Measurements from ENCODE around the gene SEZ6L2. TPM values are rescaled to one million over a fixed set of nuclear protein-coding genes. Genes with fewer than 3 reads are reported as not detected.

SEZ6L2 gene
- total RNA-seq, 1 donor from 2014 or later: 0.07 TPM

DNA sequence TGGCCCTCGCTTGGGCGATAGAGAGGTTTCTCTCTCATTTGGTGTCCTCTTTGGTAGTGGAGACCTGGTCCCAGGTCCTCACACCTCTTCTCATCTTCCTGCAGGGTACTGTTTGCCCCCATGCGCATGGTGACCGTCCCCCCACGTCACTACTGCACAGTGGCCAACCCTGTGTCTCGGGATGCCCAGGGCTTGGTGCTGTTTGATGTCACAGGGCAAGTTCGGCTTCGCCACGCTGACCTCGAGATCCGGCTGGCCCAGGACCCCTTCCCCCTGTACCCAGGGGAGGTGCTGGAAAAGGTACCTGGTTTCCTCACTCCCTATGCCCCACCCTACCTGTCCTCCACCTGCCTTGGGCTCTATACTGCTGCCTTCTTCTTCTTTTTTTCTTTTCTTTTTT, 68.6 kb downstream of the SEZ6L2 start:
- intact Hi-C loops (cut with micrococcal nuclease): no loop called here

DNA sequence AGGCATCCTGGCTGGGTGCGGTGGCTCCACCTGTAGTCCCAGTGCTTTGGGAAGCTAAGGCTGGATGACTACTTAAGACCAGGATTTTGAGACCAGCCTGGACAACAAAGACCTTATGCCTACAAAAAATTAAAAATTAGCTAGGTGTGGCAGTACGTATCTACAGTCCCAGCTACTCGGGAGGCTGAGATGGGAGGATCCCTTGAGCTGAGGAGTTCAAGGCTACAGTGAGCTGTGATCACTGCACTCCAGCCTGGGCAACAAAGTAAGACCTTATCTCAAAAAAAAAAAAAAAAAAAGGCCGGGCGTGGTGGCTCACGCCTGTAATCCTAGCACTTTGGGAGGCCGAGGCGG, 73.0 kb downstream of the SEZ6L2 start:
- intact Hi-C loops (cut with micrococcal nuclease): loop anchor here (5.0 to 10.0 kb wide), 2 partner anchors 98 to 196 kb away; partner anchors contain the start of genes C16orf92 and KCTD13

DNA sequence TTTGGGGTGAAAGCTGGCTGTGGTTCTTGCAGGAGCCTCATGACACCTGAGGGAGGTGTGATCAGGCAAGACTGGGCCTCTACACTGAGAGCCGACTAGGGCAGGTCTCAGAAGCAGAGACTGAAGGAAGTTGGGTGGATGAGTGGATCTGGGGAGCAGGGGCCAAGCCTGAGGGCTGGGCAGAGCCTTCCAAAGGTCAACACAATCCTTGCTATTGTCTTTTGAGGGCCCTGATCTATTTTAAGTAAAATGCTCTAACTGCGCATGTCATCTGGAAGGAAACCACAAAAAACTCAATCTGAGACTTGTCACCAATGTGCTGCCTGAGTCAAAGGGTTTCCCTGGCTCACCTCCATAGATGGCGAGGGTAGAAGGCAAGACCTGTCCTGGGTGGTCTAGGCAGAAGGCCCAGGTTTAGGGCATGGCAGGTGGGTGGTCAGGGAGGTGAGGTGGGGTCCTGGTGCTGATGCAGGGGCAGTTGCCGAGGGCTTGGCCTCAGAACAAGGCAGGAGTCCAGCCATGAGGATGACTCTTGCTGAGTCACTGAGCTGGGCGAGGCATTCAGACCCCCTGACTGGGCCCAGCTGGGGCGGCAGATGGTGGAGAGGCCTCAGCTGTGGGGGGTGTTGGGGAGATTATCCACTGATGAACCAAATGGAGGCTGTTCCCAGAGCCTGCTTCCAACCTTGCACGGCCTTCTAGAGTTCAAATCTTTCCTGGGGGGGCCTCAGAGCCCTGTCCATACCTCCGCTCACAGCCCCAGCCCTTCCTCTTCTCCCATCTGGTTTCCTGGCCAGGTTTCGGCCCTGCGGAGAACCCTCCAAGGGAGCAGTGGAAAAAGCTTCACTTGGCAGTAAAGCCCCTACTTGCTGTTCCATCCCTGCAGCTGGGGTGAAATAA, 74.0 kb downstream of the SEZ6L2 start:
- intact Hi-C loops (cut with micrococcal nuclease): loop anchor here (1.0 to 10.0 kb wide), 3 partner anchors 9 to 197 kb away; partner anchors contain the start of genes C16orf92, KCTD13 and PAGR1

DNA sequence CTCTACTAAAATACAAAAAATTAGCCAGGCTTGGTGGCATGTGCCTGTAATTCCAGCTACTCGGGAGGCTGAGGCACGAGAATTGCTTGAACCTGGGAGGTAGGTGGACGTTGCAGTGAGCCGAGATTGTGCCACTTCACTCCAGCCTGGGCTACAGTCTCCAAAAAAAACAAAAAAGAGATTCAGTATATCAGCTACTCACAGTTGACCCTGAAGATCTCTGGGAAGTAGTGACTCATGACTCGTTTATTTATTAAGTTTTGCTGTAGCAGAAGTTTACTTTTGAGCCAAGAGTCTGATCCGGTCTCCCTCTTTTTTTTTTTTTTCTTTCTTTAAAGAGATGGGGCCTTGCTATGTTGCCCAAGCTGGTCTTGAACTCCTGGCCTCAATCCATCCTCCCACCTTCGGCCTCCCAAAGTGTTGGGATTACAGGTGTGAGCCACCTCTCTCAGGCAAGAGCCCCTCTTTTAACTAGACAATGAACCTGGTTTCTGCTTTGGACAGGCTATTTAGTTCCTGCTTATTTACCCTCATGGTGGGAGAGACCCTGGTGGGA, 74.7 kb downstream of the SEZ6L2 start:
- intact Hi-C loops (cut with micrococcal nuclease): loop anchor here (1.0 to 10.0 kb wide), 3 partner anchors 8 to 198 kb away; partner anchors contain the start of genes C16orf92, KCTD13 and PAGR1

DNA sequence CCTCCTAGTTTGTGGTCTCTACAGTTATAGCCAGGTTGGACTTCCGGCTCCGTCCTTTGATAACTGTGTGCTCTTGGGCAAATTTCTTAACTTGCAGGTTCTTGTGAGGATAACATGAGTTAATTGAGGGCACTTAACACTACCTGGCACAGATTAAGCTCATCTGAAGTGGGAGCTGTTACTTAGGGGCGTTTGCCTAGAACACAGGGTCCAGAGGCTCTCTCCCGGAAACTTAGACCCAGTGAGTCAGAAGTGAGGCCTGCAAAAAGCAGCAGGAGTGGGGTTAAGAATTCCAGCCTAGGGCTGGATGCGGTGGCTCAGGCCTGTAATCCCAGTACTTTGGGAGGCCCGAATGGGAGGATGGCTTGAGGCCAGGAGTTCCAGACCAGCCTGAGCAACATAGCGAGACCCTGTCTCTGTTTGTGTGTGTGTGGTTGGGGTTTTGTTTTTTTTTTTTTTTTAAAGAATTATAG, 77.7 kb downstream of the SEZ6L2 start:
- intact Hi-C loops (cut with micrococcal nuclease): loop anchor here (2.0 to 10.0 kb wide), 5 partner anchors 17 to 209 kb away; partner anchors contain the start of genes C16orf54, KCTD13 and TMEM219

Other genes starting within 250 kb of the SEZ6L2 start
- 381 and 388 TPM in 2 replicates for gene SPN, start 236.3 kb downstream of the SEZ6L2 start, total RNA-seq
- gene QPRT, start 220.4 kb downstream of the SEZ6L2 start, total RNA-seq: 8.0 and 9.1 TPM in 2 replicates
- gene C16orf54, start 153.6 kb downstream of the SEZ6L2 start, total RNA-seq: 61.6 and 65.2 TPM in 2 replicates
- not detected in 2 replicates for gene ZG16, start 121.3 kb downstream of the SEZ6L2 start, total RNA-seq
- gene KIF22, start 108.8 kb downstream of the SEZ6L2 start, total RNA-seq: 129 and 133 TPM in 2 replicates
- gene MAZ, start 93.0 kb downstream of the SEZ6L2 start, total RNA-seq: 353 and 357 TPM in 2 replicates
- gene PRRT2, start 87.4 kb downstream of the SEZ6L2 start, total RNA-seq: 0.61 and 0.91 TPM in 2 replicates
- gene PAGR1, start 83.4 kb downstream of the SEZ6L2 start, total RNA-seq: 24.3 and 24.8 TPM in 2 replicates
- gene MVP, start 79.1 kb downstream of the SEZ6L2 start, total RNA-seq: 263 and 268 TPM in 2 replicates
- 68.7 and 75.4 TPM in 2 replicates for gene CDIPT, start 36.3 kb downstream of the SEZ6L2 start, total RNA-seq
- 0.17 and 0.32 TPM in 2 replicates for gene ASPHD1, start 938 bp upstream of the SEZ6L2 start, total RNA-seq
- gene KCTD13, start 26.7 kb upstream of the SEZ6L2 start, total RNA-seq: 42.2 and 48.4 TPM in 2 replicates
- 46.1 and 54.0 TPM in 2 replicates for gene TMEM219, start 62.5 kb upstream of the SEZ6L2 start, total RNA-seq
- gene TAOK2, start 74.3 kb upstream of the SEZ6L2 start, total RNA-seq: 39.8 and 41.5 TPM in 2 replicates
- 35.8 and 36.9 TPM in 2 replicates for gene HIRIP3, start 96.1 kb upstream of the SEZ6L2 start, total RNA-seq
- 98.2 and 112 TPM in 2 replicates for gene INO80E, start 96.7 kb upstream of the SEZ6L2 start, total RNA-seq
- gene DOC2A, start 111.5 kb upstream of the SEZ6L2 start, total RNA-seq: not detected in 2 replicates
- gene C16orf92, start 123.6 kb upstream of the SEZ6L2 start, total RNA-seq: not detected in 2 replicates
- 1.4 and 2.3 TPM in 2 replicates for gene TLCD3B, start 131.7 kb upstream of the SEZ6L2 start, total RNA-seq
- 1,204 and 1,207 TPM in 2 replicates for gene ALDOA, start 166.2 kb upstream of the SEZ6L2 start, total RNA-seq
- 147 and 149 TPM in 2 replicates for gene PPP4C, start 176.4 kb upstream of the SEZ6L2 start, total RNA-seq
- 0.54 and 0.68 TPM in 2 replicates for gene TBX6, start 192.4 kb upstream of the SEZ6L2 start, total RNA-seq
- gene YPEL3, start 196.7 kb upstream of the SEZ6L2 start, total RNA-seq: 49.2 and 51.4 TPM in 2 replicates
- 7.6 and 11.2 TPM in 2 replicates for gene GDPD3, start 214.0 kb upstream of the SEZ6L2 start, total RNA-seq
- gene MAPK3, start 223.7 kb upstream of the SEZ6L2 start, total RNA-seq: 65.5 and 68.9 TPM in 2 replicates